Activated T-helper 1 cell treated with anti-CD3 and anti-CD28 coated beads, Interleukin-12 subunit alpha, Interleukin-12 subunit beta, Interleukin-2, Interleukin-4 antibody, amounts not matched to agents 30 ng/mL and 10 ng/mL and 1 ng/mL, durations not matched to agents 14 hours and 24 hours and 36 hours (primary cell): ENCODE results near the gene GOSR2. TPM values are rescaled to one million over a fixed set of nuclear protein-coding genes. Genes with fewer than 3 reads are reported as not detected.

Experiments
- DNase-seq: peaks from one replicate; pipeline ENCODE4 v3.0.0; 2021; ENCODE audit warnings: low spot score
- H3K27ac Mint-ChIP-seq: one replicate; pipeline ENCODE4 v1.8.0; 2021; ENCODE audit warnings: mild to moderate bottlenecking, mixed read lengths
- H3K27me3 Mint-ChIP-seq: one replicate; pipeline ENCODE4 v1.8.0; 2022; ENCODE audit warnings: mild to moderate bottlenecking, moderate library complexity, mixed read lengths; ENCODE audit not compliant: insufficient read depth
- H3K36me3 Mint-ChIP-seq: one replicate; pipeline ENCODE4 v1.8.0; 2021; ENCODE audit warnings: low read depth, mixed read lengths
- H3K4me1 Mint-ChIP-seq: one replicate; pipeline ENCODE4 v1.8.0; 2021; ENCODE audit warnings: low read depth, mixed read lengths
- H3K4me3 Mint-ChIP-seq: one replicate; pipeline ENCODE4 v1.8.0; 2021; ENCODE audit warnings: mild to moderate bottlenecking, moderate library complexity, mixed read lengths
- H3K9me3 Mint-ChIP-seq: one replicate; pipeline ENCODE4 v1.8.0; 2021; ENCODE audit warnings: mixed read lengths
- intact Hi-C: fragments of 100-400 bp; cut with micrococcal nuclease; formaldehyde crosslinking; loops from one replicate; pipeline ENCODE4 v1.15.1; 2024
- total RNA-seq: library from RNA; stranded (reverse); gene quantifications from 2 replicates; pipeline ENCODE4 v1.2.3, GENCODE V29; 2022

Gene GOSR2
- total RNA-seq, 1 donor from 2014 or later, result 62.7 TPM

GRCh38 chr17:46885415-46886309 lies 37.3 kb upstream of the GOSR2 start:
- H3K4me3 Mint-ChIP-seq, result no peak overlapping the region
- no peaks in the 10 kb centered on the region for H3K4me1 Mint-ChIP-seq
- no peak overlapping the region for H3K27ac Mint-ChIP-seq
- no peak for DNase-seq
- peaks cover 12% of the 10 kb centered on the region for H3K27me3 Mint-ChIP-seq
- no peaks in the 10 kb centered on the region for H3K9me3 Mint-ChIP-seq
- intact Hi-C loops, result no loop called here
- H3K36me3 Mint-ChIP-seq, result no peaks in the 10 kb centered on the region

GRCh38 chr17:46886310-46886663 lies 36.7 kb upstream of the GOSR2 start:
- intact Hi-C loops, result no loop called here
- Mint-ChIP-seq H3K36me3 (no peaks in the 10 kb centered on the region), H3K27ac (no peak overlapping the region), H3K27me3 (peaks cover 15% of the 10 kb centered on the region), H3K9me3 (no peaks in the 10 kb centered on the region), H3K4me1 (no peaks in the 10 kb centered on the region), H3K4me3 (no peak overlapping the region)
- DNase-seq, result no peak

- no peak overlapping the region for H3K27ac Mint-ChIP-seq
- H3K4me1 Mint-ChIP-seq, result no peaks in the 10 kb centered on the region
- H3K4me3 Mint-ChIP-seq, result no peak overlapping the region
- no peak for DNase-seq
- H3K9me3 Mint-ChIP-seq, result no peaks in the 10 kb centered on the region
- no peaks in the 10 kb centered on the region for H3K36me3 Mint-ChIP-seq
- intact Hi-C loops, result no loop called here
- peaks cover 17% of the 10 kb centered on the region for H3K27me3 Mint-ChIP-seq
Observed at GRCh38 chr17:46887717-46888116, 35.2 kb upstream of the GOSR2 start.

DNA sequence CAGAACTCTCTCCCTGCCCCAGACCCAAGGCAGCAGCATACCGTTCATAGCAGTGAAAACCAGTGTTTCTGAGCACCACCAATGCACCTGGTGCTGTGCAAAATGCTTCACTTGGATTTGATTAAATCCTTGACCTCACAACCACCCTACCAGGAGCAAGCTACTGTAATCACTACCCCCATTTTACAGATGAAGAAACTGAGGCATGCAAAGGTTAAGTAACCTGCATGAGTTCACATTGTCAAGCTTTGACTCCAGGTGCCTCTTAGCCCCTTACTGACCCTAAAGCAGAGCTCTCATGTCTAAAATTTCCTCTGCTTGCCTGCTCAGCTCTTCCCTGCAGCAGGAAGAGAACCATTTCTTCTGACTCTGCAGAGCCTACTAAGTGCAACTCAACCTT lies 34.2 kb upstream of the GOSR2 start:
- Mint-ChIP-seq H3K27me3 (peaks cover 20% of the 10 kb centered on the region), H3K27ac (no peak overlapping the region), H3K36me3 (no peaks in the 10 kb centered on the region), H3K9me3 (no peaks in the 10 kb centered on the region), H3K4me1 (no peaks in the 10 kb centered on the region), H3K4me3 (no peak overlapping the region)
- DNase-seq, result no peak
- intact Hi-C loops, result no loop called here

GRCh38 chr17:46889519-46889918 lies 33.4 kb upstream of the GOSR2 start:
- Mint-ChIP-seq H3K36me3 (no peaks in the 10 kb centered on the region), H3K27me3 (peaks cover 20% of the 10 kb centered on the region), H3K4me1 (no peaks in the 10 kb centered on the region), H3K27ac (no peak overlapping the region), H3K4me3 (no peak overlapping the region), H3K9me3 (no peaks in the 10 kb centered on the region)
- no peak for DNase-seq
- intact Hi-C loops, result no loop called here

- Mint-ChIP-seq H3K27me3 (peaks cover 20% of the 10 kb centered on the region), H3K4me3 (no peak overlapping the region), H3K4me1 (no peaks in the 10 kb centered on the region), H3K27ac (no peak overlapping the region), H3K36me3 (no peaks in the 10 kb centered on the region), H3K9me3 (no peaks in the 10 kb centered on the region)
- intact Hi-C loops, result no loop called here
- DNase-seq, result no peak
Observed at GRCh38 chr17:46889992-46890564, 32.9 kb upstream of the GOSR2 start.

GRCh38 chr17:46890638-46891037 lies 32.3 kb upstream of the GOSR2 start:
- Mint-ChIP-seq H3K4me1 (no peaks in the 10 kb centered on the region), H3K9me3 (no peaks in the 10 kb centered on the region), H3K27me3 (peaks cover 20% of the 10 kb centered on the region), H3K4me3 (no peak overlapping the region), H3K27ac (no peak overlapping the region), H3K36me3 (no peaks in the 10 kb centered on the region)
- intact Hi-C loops, result no loop called here
- DNase-seq, result no peak

DNA sequence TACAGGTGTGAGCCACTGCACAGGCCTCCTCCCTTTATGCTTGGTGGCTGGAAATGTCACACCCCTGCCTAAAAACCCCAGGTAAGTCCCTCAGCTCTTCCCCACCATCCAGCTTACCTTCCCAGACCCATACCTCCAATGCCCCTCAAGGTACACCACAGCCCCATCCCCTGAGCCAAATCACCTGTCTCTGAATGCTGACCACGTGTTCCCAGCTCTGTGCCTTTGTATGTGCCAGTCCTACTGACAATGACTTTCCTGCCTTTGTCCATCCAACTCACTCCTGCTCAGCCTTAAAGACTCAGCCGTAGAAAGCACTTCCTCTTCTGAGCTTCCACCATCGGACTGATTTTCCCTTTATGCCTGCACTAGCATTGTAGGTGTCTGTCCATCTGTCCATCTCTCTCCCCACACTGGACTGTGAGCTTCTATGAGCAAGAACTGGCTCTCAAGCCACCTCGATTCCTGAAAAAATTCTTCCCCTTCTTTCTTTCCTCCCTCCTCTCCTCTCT lies 30.7 kb upstream of the GOSR2 start:
- DNase-seq, result no peak
- H3K4me1 Mint-ChIP-seq, result no peaks in the 10 kb centered on the region
- H3K9me3 Mint-ChIP-seq, result no peaks in the 10 kb centered on the region
- no peak overlapping the region for H3K4me3 Mint-ChIP-seq
- H3K36me3 Mint-ChIP-seq, result no peaks in the 10 kb centered on the region
- peaks cover 23% of the 10 kb centered on the region for H3K27me3 Mint-ChIP-seq
- H3K27ac Mint-ChIP-seq, result no peak overlapping the region
- intact Hi-C loops, result no loop called here

DNA sequence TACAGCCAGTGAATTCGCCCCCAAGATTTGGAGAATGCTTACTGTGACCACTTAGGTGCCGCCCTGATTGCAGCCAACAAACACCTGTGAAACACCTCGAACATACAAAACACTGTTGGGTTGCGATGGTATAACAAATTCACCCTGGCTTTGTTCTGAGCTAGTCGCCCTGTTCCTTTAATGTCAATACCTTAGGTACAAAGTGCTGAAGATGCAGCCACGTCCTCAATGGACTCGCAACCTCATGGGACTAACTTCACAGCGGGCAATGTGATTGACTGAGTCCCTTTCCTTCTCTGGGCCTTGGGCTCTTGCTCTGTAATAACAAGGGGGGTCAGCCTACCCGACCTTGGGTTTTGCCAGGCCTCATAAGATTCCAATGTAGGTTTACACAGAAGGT lies 28.9 kb upstream of the GOSR2 start:
- H3K4me1 Mint-ChIP-seq, result no peaks in the 10 kb centered on the region
- no peak overlapping the region for H3K4me3 Mint-ChIP-seq
- H3K27me3 Mint-ChIP-seq, result peaks cover 29% of the 10 kb centered on the region
- H3K9me3 Mint-ChIP-seq, result no peaks in the 10 kb centered on the region
- no peaks in the 10 kb centered on the region for H3K36me3 Mint-ChIP-seq
- no peak for DNase-seq
- intact Hi-C loops, result no loop called here
- H3K27ac Mint-ChIP-seq, result no peak overlapping the region

DNA sequence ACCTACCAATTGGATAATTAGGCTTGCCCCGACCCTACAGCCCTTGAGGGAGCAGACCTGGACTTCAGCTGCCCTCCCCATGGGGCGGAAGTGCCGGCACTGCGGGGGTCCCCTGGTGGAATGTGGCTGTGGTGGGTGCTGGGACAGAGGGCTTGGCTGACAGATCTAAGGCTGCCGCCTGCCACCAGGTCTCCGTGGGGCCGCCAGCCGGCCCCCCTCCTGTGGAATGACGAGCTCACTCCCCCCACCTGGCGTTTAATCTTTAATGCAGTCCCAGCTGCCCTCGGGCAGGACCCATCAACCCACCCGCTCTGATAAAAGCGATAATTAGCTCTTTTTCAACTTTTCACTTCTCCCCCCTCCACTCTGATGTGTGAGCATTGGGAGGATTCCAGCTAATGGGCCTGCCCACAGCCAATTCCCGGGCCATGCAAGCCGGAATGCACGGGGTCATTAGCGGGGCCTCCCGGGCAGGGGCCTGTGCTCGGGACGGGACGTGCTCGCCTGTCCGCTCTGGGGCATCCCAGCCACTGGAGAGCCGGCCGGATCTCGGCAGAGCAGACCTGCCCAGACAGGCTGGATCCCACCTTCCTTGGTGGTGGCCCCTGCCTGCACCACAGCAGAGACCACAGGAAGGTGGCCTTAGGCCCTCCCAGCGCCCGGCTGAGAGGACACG lies 28.3 kb upstream of the GOSR2 start:
- Mint-ChIP-seq H3K9me3 (no peaks in the 10 kb centered on the region), H3K36me3 (no peaks in the 10 kb centered on the region), H3K4me3 (no peak overlapping the region), H3K4me1 (no peaks in the 10 kb centered on the region), H3K27me3 (peaks cover 26% of the 10 kb centered on the region), H3K27ac (no peak overlapping the region)
- no peak for DNase-seq
- intact Hi-C loops, result no loop called here

- DNase-seq, result no peak
- Mint-ChIP-seq H3K9me3 (no peaks in the 10 kb centered on the region), H3K36me3 (no peaks in the 10 kb centered on the region), H3K27me3 (peaks cover 21% of the 10 kb centered on the region), H3K4me3 (no peak overlapping the region), H3K4me1 (no peaks in the 10 kb centered on the region), H3K27ac (no peak overlapping the region)
- intact Hi-C loops, result no loop called here
Observed at GRCh38 chr17:46895171-46895570, 27.8 kb upstream of the GOSR2 start.

DNA sequence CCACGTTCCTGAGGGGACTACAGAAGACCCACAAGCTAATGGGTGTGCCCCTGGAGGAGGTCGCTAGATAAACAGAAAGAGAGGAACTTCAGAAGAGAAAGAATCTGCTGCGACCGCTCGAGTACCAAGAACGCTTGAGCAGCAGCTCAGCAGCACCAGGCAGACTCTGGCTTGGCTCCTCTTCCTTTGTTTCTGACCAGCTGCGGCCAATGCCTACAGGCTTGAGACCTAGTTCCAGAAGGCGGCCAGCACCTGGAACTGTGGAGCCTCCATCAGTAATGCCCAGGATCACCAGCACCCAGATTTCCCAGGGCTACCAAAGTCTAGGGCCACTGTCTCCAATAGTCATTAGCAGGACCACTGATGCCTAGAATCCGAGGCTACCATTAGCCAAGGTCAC lies 26.0 kb upstream of the GOSR2 start:
- intact Hi-C loops, result no loop called here
- H3K27me3 Mint-ChIP-seq, result peaks cover 22% of the 10 kb centered on the region
- no peaks in the 10 kb centered on the region for H3K36me3 Mint-ChIP-seq
- no peaks in the 10 kb centered on the region for H3K4me1 Mint-ChIP-seq
- H3K4me3 Mint-ChIP-seq, result no peak overlapping the region
- H3K9me3 Mint-ChIP-seq, result no peaks in the 10 kb centered on the region
- DNase-seq, result no peak
- no peak overlapping the region for H3K27ac Mint-ChIP-seq

- no peak overlapping the region for H3K4me3 Mint-ChIP-seq
- DNase-seq, result no peak
- no peaks in the 10 kb centered on the region for H3K4me1 Mint-ChIP-seq
- no peaks in the 10 kb centered on the region for H3K36me3 Mint-ChIP-seq
- no peaks in the 10 kb centered on the region for H3K9me3 Mint-ChIP-seq
- peaks cover 18% of the 10 kb centered on the region for H3K27me3 Mint-ChIP-seq
- H3K27ac Mint-ChIP-seq, result no peak overlapping the region
- intact Hi-C loops, result no loop called here
Observed at GRCh38 chr17:46898364-46898763, 24.6 kb upstream of the GOSR2 start.
